GM18870 (cell line): ENCODE results near the gene SETBP1.
A peak's percentile ranks its signal among the peaks of the same experiment; 100 is the strongest.

ENCODE experiments used
- ATAC-seq: cut with Tn5 transposase; IDR thresholded peaks from one replicate; pipeline ENCODE4 v1.9.1; 2021; ENCODE audit warnings: moderate library complexity; ENCODE audit not compliant: unreplicated experiment

The SETBP1 gene

GRCh38 chr18:44859263-44859662 is 178.6 kb downstream of the SETBP1 start:
- ATAC-seq = no peak

- no peak for ATAC-seq
These were observed 179.2 kb downstream of the SETBP1 start for GRCh38 chr18:44859751-44860439.

- ATAC-seq = no peak
These were observed 181.4 kb downstream of the SETBP1 start for GRCh38 chr18:44862112-44862511.

GRCh38 chr18:44866103-44866502 is 185.4 kb downstream of the SETBP1 start:
- ATAC-seq = no peak

GRCh38 chr18:44869533-44869932 is 188.8 kb downstream of the SETBP1 start:
- no peak for ATAC-seq

- peak; percentile 34 for ATAC-seq
These were observed 190.2 kb downstream of the SETBP1 start for GRCh38 chr18:44870631-44871502.

- ATAC-seq = peak; percentile 81
These were observed 191.1 kb downstream of the SETBP1 start for GRCh38 chr18:44871771-44872170.

GRCh38 chr18:44876024-44876423 is 195.3 kb downstream of the SETBP1 start:
- no peak for ATAC-seq

GRCh38 chr18:44876755-44877154 is 196.1 kb downstream of the SETBP1 start:
- no peak for ATAC-seq

- ATAC-seq = no peak
These were observed 197.6 kb downstream of the SETBP1 start for GRCh38 chr18:44878335-44878734.

GRCh38 chr18:44880170-44880569 is 199.5 kb downstream of the SETBP1 start:
- ATAC-seq = no peak

- ATAC-seq = no peak
These were observed 200.9 kb downstream of the SETBP1 start for GRCh38 chr18:44881461-44882162.

- no peak for ATAC-seq
These were observed 201.6 kb downstream of the SETBP1 start for GRCh38 chr18:44882163-44882868.

- no peak for ATAC-seq
These were observed 203.0 kb downstream of the SETBP1 start for GRCh38 chr18:44883671-44884070.

- no peak for ATAC-seq
These were observed 203.7 kb downstream of the SETBP1 start for GRCh38 chr18:44884431-44884830.

GRCh38 chr18:44885507-44885906 is 204.8 kb downstream of the SETBP1 start:
- no peak for ATAC-seq

GRCh38 chr18:44887227-44887631 is 206.5 kb downstream of the SETBP1 start:
- ATAC-seq = peak; percentile 97

GRCh38 chr18:44889111-44889510 is 208.4 kb downstream of the SETBP1 start:
- ATAC-seq = no peak

- ATAC-seq = no peak
These were observed 212.5 kb downstream of the SETBP1 start for GRCh38 chr18:44893045-44893706.

GRCh38 chr18:44893966-44894365 is 213.3 kb downstream of the SETBP1 start:
- no peak for ATAC-seq
